HepG2 (cell line): ENCODE measurements around the gene PIWIL4.

ENCODE experiments used
- CTCF ChIP-seq: sonication (generic); formaldehyde crosslinking; IDR thresholded peaks from 2 replicates; pipeline ENCODE4 v1.5.0; 2020; ENCODE audit warnings: mild to moderate bottlenecking, missing genetic modification reagents, moderate library complexity
- DBP ChIP-seq: sonication (generic); formaldehyde crosslinking; IDR thresholded peaks from 2 replicates; pipeline ENCODE4 v1.4.0; 2020; ENCODE audit warnings: missing genetic modification reagents; ENCODE audit errors: not compliant biosample characterization
- E2F5 ChIP-seq: sonication (generic); formaldehyde crosslinking; conservative IDR thresholded peaks from 2 replicates; pipeline ENCODE4 v1.4.0; 2020; ENCODE audit warnings: missing genetic modification reagents
- ESRRA ChIP-seq: sonication (generic); formaldehyde crosslinking; IDR thresholded peaks from 2 replicates; pipeline ENCODE4 v1.5.1; 2020; ENCODE audit warnings: mild to moderate bottlenecking, low read depth, missing genetic modification reagents
- HNRNPUL1 ChIP-seq: fragments of 200-400 bp; formaldehyde crosslinking; IDR thresholded peaks from 2 replicates; pipeline ENCODE4 v1.6.1; 2017; ENCODE audit warnings: low read depth, mild to moderate bottlenecking, low read length, moderate library complexity
- IKZF5 ChIP-seq: IDR thresholded peaks from 2 replicates; pipeline ENCODE4 v1.6.1; 2018; ENCODE audit warnings: missing genetic modification reagents, mild to moderate bottlenecking, missing compliant biosample characterization
- KMT2B ChIP-seq: IDR thresholded peaks from 2 replicates; pipeline ENCODE4 v1.6.1; 2016; ENCODE audit warnings: missing genetic modification reagents, missing compliant biosample characterization
- NR0B2 ChIP-seq: sonication (generic); formaldehyde crosslinking; IDR thresholded peaks from 2 replicates; pipeline ENCODE4 v1.4.0; 2020; ENCODE audit warnings: mild to moderate bottlenecking, missing genetic modification reagents
- REST ChIP-seq, 2 experiments: IDR thresholded peaks; 2 replicates each; pipeline ENCODE4 v1.6.1; 2011 to 2012; ENCODE audit warnings: low read length in 2 of 2, borderline replicate concordance in 1 of 2, low read depth in 1 of 2, mild to moderate bottlenecking in 1 of 2, moderate library complexity in 1 of 2
- SALL2 ChIP-seq: sonication (generic); formaldehyde crosslinking; IDR thresholded peaks from 2 replicates; pipeline ENCODE4 v1.8.1; 2023; ENCODE audit warnings: mild to moderate bottlenecking, missing genetic modification reagents, inconsistent platforms
- SKIL ChIP-seq: sonication (generic); formaldehyde crosslinking; IDR thresholded peaks from 2 replicates; pipeline ENCODE4 v1.8.0; 2022; ENCODE audit warnings: missing genetic modification reagents, mild to moderate bottlenecking, moderate library complexity, borderline replicate concordance
- SMAD9 ChIP-seq: sonication (generic); formaldehyde crosslinking; IDR thresholded peaks from 2 replicates; pipeline ENCODE4 v1.5.1; 2020; ENCODE audit warnings: mild to moderate bottlenecking, missing genetic modification reagents
- TRIM24 ChIP-seq: sonication (generic); formaldehyde crosslinking; IDR thresholded peaks from 2 replicates; pipeline ENCODE4 v1.8.0; 2022; ENCODE audit warnings: mild to moderate bottlenecking, missing genetic modification reagents

GRCh38 chr11:94576306-94576705, 9.1 kb downstream of the PIWIL4 start:
- TF ChIP-seq IKZF5 (CRISPR knock-in tag) (no peak), CTCF (CRISPR knock-in tag) (no peak), KMT2B (no peak), E2F5 (no peak), NR0B2 (CRISPR knock-in tag) (no peak), HNRNPUL1 (no peak), SKIL (CRISPR knock-in tag) (no peak), DBP (CRISPR knock-in tag) (no peak), REST (IDR thresholded peaks at IDR 0.05; ENCODE audit: borderline replicate concordance in 1 of 2, low read depth in 1 of 2, low read length in 2 of 2) (no peak), SMAD9 (no peak), TRIM24 (CRISPR knock-in tag) (no peak), ESRRA (CRISPR knock-in tag) (no peak), SALL2 (CRISPR knock-in tag) (no peak)
